CMK (cell line): ENCODE measurements around the gene PCDHB5.
A peak's percentile ranks its signal among the peaks of the same experiment; 100 is the strongest.
"Not testable (repeated sequence)": the region's sequence is repeated elsewhere in the genome, so short reads cannot be mapped to it uniquely, and the experiment has no call there.

ENCODE experiments used
- DNase-seq: peaks from one replicate; pipeline ENCODE4 v3.0.0-alpha.2; 2010; ENCODE audit warnings: low read depth

Gene PCDHB5

DNA sequence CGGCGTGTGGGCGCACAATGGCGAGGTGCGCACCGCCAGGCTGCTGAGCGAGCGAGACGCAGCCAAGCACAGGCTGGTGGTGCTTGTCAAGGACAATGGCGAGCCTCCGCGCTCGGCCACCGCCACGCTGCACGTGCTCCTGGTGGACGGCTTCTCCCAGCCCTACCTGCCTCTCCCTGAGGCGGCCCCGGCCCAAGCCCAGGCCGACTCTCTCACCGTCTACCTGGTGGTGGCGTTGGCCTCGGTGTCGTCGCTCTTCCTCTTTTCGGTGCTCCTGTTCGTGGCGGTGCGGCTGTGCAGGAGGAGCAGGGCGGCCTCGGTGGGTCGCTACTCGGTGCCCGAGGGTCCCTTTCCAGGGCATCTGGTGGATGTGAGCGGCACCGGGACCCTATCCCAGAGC lies 17.1 kb downstream of the PCDHB5 start:
- not testable (repeated sequence) for DNase-seq

DNA sequence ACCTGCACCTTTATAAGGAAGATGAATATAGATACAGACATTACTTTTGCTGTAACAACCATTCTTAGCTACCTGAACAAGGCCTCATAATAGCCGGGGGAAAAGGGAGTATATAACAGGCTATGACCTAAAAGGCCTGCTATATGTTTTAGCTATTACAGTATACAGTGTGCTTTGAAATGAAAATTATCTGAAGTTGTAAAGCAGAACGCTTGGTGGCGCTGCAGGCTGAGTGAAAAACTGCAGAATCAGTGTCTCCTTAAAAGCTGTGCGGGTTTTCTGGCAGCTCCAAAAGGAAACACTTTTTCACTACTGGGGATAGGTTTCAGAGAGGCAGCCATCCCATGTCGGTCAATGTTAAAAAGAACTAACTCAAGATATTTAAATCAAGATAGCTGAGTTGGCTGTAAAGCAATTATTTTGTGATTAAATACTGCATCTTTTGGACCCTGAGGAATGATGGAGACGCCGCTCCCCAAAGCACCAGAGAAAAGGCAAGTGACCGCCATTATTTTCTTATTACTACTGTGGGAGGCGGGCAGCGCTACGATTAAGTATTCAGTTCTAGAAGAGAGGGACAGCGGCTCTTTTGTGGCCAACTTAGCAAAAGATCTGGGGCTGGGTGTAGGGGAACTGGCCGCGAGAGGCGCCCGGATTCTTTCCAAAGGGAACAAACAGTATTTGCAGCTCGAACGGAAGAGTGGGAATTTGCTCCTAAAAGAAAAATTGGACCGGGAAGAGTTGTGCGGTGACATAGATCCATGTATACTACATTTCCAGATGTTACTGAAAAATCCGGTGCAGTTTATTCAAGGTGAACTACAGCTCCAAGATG lies 20.8 kb downstream of the PCDHB5 start:
- no peak for DNase-seq

DNA sequence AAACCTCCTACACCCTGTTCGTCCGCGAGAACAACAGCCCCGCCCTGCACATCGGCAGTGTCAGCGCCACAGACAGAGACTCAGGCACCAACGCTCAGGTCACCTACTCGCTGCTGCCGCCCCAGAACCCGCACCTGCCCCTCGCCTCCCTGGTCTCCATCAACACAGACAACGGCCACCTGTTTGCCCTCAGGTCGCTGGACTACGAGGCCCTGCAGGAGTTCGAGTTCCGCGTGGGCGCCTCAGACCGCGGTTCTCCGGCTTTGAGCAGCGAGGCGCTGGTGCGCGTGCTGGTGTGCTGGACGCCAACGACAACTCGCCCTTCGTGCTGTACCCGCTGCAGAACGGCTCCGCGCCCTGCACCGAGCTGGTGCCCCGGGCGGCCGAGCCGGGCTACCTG lies 22.4 kb downstream of the PCDHB5 start:
- DNase-seq, result not testable (repeated sequence)

DNA sequence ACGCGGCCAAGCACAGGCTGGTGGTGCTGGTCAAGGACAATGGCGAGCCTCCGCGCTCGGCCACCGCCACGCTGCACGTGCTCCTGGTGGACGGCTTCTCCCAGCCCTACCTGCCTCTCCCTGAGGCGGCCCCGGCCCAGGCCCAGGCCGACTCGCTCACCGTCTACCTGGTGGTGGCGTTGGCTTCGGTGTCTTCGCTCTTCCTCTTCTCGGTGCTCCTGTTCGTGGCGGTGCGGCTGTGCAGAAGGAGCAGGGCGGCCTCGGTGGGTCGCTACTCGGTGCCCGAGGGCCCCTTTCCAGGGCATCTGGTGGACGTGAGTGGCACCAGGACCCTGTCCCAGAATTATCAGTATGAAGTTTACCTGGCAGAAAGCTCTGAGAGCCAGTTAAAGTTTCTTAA lies 22.9 kb downstream of the PCDHB5 start:
- DNase-seq, result not testable (repeated sequence)

DNA sequence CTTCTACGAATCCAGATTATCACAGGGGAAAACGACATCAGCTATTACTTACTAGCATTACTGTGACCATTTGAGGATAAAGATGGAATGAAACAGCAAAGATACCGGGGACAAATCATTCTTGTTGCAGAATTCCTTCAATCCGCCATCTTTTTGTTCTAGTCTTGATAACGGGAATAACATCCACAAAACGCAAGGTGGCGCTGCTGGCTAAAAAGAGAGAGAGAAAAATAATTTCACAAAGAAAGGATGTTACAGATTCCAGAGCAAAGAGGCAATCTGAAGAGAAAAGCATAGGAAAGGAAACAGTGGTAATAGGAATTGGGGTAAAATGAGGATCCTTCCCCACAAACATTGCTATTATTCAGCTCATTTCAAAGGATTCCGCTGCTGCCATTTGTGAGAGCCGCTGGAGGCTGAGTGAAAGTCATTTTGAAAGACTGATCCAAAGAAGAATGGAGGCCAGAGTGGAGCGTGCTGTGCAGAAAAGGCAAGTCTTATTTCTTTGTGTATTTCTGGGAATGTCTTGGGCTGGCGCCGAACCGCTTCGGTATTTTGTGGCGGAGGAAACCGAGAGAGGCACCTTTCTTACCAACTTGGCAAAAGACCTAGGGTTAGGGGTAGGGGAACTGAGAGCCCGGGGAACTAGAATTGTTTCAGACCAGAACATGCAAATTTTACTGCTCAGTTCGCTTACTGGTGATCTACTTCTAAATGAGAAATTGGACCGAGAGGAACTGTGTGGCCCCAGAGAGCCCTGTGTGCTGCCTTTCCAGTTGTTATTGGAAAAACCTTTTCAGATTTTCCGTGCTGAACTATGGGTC lies 37.6 kb downstream of the PCDHB5 start, which contains the start of gene PCDHB7:
Gene PCDHB7, plus strand, starts transcription at position 264 of the 824 bp plus-strand sequence. Its CDS starts 192 bp downstream, at position 456.
- DNase-seq, result no peak

DNA sequence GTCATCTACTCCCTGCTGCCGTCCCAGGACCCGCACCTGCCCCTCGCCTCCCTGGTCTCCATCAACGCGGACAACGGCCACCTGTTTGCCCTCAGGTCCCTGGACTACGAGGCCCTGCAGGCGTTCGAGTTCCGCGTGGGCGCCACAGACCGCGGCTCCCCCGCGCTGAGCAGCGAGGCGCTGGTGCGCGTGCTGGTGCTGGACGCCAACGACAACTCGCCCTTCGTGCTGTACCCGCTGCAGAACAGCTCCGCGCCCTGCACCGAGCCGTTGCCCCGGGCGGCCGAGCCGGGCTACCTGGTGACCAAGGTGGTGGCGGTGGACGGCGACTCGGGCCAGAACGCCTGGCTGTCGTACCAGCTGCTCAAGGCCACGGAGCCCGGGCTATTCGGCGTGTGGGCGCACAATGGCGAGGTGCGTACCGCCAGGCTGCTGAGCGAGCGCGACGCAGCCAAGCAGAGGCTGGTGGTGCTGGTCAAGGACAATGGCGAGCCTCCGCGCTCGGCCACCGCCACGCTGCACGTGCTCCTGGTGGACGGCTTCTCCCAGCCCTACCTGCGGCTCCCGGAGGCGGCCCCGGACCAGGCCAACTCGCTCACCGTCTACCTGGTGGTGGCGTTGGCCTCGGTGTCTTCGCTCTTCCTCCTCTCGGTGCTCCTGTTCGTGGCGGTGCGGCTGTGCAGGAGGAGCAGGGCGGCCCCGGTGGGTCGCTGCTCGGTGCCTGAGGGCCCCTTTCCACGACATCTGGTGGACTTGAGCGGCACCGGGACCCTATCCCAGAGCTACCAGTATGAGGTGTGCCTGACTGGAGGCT lies 39.5 kb downstream of the PCDHB5 start:
- not testable (repeated sequence) for DNase-seq

DNA sequence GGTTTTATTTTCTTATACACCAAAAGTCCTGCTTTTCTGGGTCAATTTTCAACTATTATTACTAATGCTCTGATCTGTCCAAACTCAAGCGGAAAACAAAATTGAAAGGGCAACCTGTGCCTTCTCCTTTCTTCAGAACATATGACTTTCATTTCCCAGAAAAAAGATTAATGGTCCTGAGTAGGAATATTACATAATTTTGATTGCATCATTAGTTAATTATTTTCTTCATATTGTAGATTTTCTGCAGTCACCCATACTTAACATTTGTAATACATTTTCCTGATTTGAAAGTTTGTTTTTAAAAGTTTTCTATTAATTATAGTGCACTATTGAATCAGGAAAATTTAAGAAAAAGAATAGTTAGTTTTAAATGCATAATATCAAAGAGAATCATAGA lies 40.9 kb downstream of the PCDHB5 start:
- no peak for DNase-seq

DNA sequence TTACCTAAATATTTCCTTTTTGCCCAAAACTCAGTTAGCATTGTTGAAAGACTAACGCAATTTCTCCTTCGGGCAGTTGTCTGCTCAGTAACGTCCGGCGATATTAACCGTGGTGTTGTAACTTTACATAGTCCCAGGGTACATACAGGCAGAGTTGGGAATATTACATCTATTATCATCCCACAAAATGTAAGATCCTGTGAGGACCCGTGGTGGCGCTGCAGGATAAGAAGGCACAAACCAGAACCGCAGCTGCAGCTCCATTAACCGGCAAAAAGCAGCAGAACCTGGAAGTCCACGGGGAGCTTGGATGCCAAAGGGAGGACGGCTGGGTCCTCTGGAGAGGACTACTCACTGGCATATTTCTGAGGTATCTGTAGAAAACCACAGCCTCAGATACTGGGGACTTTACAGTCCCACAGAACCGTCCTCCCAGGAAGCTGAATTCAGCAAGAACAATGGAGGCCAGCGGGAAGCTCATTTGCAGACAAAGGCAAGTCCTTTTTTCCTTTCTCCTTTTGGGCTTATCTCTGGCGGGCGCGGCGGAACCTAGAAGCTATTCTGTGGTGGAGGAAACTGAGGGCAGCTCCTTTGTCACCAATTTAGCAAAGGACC lies 42.7 kb downstream of the PCDHB5 start, which contains the start of gene PCDHB8:
Gene PCDHB8, plus strand, starts transcription at position 214 of the 615 bp plus-strand sequence. Its CDS starts 245 bp downstream, at position 459.
- DNase-seq, result not testable (repeated sequence)

DNA sequence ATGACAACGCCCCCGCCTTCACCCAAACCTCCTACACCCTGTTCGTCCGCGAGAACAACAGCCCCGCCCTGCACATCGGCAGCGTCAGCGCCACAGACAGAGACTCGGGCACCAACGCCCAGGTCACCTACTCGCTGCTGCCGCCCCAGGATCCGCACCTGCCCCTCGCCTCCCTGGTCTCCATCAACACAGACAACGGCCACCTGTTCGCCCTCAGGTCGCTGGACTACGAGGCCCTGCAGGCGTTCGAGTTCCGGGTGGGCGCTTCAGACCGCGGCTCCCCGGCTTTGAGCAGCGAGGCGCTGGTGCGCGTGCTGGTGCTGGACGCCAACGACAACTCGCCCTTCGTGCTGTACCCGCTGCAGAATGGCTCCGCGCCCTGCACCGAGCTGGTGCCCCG lies 44.4 kb downstream of the PCDHB5 start:
- DNase-seq, result not testable (repeated sequence)

DNA sequence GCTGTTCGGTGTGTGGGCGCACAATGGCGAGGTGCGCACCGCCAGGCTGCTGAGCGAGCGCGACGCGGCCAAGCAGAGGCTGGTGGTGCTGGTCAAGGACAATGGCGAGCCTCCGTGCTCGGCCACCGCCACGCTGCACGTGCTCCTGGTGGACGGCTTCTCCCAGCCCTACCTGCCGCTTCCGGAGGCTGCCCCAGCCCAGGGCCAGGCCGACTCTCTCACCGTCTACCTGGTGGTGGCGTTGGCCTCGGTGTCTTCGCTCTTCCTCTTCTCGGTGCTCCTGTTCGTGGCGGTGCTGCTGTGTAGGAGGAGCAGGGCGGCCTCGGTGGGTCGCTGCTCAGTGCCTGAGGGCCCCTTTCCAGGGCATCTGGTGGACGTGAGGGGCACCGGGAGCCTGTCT lies 44.9 kb downstream of the PCDHB5 start:
- not testable (repeated sequence) for DNase-seq

DNA sequence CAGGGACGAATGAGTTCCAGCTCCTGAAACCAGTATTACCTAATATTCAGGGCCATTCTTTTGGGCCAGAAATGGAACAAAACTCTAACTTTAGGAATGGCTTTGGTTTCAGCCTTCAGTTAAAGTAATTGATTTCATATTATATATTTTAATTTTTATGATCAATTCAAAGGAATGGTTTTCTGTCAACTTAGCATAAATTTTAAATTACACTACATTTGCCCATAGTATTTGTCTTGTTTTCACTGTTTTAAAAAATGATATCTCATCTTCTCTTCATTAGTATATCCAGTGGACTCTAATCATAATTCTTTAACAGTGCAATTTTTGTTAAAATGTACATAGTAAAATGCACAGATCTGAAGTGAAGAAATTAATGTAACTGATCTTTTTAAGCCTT lies 45.3 kb downstream of the PCDHB5 start:
- DNase-seq, result no peak

DNA sequence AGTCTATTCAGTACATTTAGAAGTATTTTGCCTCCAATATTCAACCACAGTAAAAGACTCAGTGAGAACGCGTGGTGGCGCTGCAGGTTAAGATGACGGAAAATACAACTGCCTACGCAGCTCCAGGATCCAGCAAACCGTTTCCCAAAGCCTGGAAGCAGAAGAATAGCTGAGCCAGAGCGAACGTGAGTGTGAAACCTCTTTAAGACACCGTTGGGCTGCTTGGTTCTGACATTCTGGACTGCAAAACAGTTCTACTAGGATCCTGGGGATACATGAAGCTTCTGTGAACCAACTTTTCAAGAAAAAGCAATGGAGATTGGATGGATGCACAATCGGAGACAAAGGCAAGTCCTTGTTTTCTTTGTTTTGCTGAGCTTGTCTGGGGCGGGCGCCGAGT lies 47.2 kb downstream of the PCDHB5 start, which contains the start of gene PCDHB16:
Gene PCDHB16, plus strand, starts transcription at position 140 of the 400 bp plus-strand sequence. Its CDS starts 173 bp downstream, at position 313.
- DNase-seq, result no peak

DNA sequence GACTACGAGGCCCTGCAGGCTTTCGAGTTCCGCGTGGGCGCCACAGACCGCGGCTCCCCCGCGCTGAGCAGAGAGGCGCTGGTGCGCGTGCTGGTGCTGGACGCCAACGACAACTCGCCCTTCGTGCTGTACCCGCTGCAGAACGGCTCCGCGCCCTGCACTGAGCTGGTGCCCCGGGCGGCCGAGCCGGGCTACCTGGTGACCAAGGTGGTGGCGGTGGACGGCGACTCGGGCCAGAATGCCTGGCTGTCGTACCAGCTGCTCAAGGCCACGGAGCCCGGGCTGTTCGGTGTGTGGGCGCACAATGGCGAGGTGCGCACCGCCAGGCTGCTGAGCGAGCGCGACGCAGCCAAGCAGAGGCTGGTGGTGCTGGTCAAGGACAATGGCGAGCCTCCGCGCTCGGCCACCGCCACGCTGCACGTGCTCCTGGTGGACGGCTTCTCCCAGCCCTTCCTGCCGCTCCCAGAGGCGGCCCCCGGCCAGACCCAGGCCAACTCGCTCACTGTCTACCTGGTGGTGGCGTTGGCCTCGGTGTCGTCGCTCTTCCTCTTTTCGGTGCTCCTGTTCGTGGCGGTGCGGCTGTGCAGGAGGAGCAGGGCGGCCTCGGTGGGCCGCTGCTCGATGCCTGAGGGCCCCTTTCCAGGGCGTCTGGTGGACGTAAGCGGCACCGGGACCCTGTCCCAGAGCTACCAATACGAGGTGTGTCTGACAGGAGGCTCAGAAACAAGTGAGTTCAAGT lies 49.3 kb downstream of the PCDHB5 start:
- DNase-seq, result not testable (repeated sequence)

DNA sequence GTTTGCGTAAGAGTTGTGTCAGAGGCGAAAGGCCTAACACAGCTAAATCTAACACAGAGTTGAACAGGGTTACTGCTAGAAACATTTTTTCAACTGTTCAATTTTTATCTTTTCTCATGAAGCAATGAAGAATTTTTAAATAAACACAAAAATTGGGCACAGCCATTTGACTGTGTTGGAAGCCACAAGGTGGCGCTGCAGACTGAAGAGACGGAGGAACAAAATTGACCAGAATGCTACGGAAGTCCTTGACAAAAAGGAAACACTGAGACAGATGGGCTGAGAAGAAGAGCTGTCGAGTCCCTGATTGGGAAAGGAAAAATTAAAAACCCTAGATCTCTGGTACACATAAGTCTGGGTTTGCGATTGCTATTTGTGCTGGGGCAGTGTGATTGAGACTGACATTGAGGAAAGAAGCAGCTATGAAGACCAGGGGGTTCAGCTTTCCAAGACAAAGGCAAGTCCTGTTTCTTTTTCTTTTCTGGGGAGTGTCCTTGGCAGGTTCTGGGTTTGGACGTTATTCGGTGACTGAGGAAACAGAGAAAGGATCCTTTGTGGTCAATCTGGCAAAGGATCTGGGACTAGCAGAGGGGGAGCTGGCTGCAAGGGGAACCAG lies 52.0 kb downstream of the PCDHB5 start, which contains the start of gene PCDHB9:
Gene PCDHB9, plus strand, starts transcription at position 265 of the 616 bp plus-strand sequence. Its CDS starts 158 bp downstream, at position 423.
- DNase-seq, result peak; percentile 22
